Measurements from ENCODE around the gene THSD4. TPM values are rescaled to one million over a fixed set of nuclear protein-coding genes. Genes with fewer than 3 reads are reported as not detected.
A peak's percentile ranks its signal among the peaks of the same experiment; 100 is the strongest.

The THSD4 gene
- total and polyA plus RNA-seq, 2 donors (not counting 1 experiment from before 2014, with no cell fraction given) = 43.1 to 95.5 TPM

DNA sequence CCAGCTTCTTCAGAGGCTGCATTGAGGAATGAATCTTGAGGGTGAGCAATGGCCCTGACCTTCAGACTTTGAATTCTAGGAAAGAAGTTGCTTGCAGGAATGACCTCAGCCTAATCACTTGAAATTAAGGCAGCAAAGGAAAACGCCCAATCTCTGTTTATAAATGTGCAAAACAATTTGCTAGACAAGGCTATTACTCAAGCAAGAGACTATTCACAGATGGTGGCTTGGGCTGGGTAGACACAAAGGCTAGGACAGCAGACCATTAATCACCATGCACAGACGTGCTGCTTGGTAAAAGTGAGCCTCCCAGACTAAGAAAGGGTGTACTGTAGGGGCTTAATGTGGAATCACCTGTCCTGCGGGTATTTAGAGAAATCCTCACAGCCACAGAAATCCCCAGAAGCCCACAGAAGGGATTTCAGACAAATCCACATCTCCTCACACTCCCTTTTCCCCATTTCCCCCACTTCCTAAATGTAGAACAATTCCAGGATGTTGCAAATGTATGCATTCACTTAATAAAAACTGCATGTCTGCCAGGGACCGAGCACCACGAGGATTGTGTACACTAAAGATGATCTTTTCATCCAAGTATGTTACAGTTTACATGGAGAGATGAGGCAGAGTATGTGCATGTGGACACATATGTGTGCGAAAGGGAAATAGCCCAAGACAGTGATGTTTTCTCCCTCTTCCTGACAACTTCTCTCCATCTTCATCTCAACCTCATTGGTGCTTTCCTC lies 259.5 kb downstream of the THSD4 start:
- Histone ChIP-seq H3K27ac (ENCODE audit: insufficient read depth, low read length) (peak overlapping the region; percentile 48), H3K4me3 (replicated peaks in 1 of 4; ENCODE audit: control extremely low read depth in 1 of 4, insufficient read depth in 1 of 4, low read depth in 3 of 4, low read length in 4 of 4) (no peak overlapping the region), H3K27me3 (ENCODE audit: control insufficient read depth, insufficient read depth, low read length) (no peaks in the 10 kb centered on the region), H3K4me2 (ENCODE audit: extremely low read depth, insufficient read depth, low read length) (no peak overlapping the region), H3K9ac (ENCODE audit: insufficient read depth, low read length) (no peak overlapping the region), H4K20me1 (ENCODE audit: control insufficient read depth, extremely low read depth, insufficient read depth, low read length) (no peaks in the 10 kb centered on the region), H3K79me2 (ENCODE audit: control insufficient read depth, insufficient read depth, low read length) (no peaks in the 10 kb centered on the region), H3K9me3 (ENCODE audit: control insufficient read depth, insufficient read depth, low read depth, low read length) (no peaks in the 10 kb centered on the region), H2AFZ (ENCODE audit: low read length) (no peak overlapping the region), H3K36me3 (ENCODE audit: control insufficient read depth, insufficient read depth, low read length) (no peaks in the 10 kb centered on the region), H3K4me1 (ENCODE audit: control insufficient read depth, extremely low read depth, insufficient read depth, low read length) (peaks cover 24% of the 10 kb centered on the region)
- DNase-seq (ENCODE audit: low read depth in 2 of 2) = peak; percentile 87 to 90
- TF ChIP-seq CTCF (conservative IDR thresholded peaks at IDR 0.05 in 1 of 2, IDR thresholded peaks at IDR 0.05 in 1 of 2; ENCODE audit: low read depth in 1 of 2, low read length in 2 of 2) (no peak), EZH2 (IDR thresholded peaks at IDR 0.05; ENCODE audit: low read length, missing control alignments) (no peak)

DNA sequence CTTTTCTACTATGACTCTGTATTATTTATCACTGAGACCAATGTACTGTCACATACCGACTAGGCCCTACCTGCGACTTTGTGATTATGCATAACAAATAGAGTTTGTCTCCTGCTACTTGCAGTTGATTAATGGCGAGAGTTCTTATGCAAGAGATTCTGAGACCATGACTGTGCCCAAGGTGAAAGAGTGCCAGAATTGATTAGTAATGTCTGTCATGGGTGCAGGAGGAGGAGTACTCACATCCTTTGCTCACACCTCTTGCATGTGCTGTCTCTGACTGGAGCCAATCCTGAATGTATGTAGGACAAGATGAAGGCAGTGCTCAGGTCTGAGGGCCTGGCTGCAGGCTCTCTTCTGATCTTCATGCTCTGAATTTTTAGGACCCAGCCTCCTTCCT lies 260.7 kb downstream of the THSD4 start:
- Histone ChIP-seq H3K79me2 (ENCODE audit: control insufficient read depth, insufficient read depth, low read length) (no peaks in the 10 kb centered on the region), H3K36me3 (ENCODE audit: control insufficient read depth, insufficient read depth, low read length) (no peaks in the 10 kb centered on the region), H3K4me1 (ENCODE audit: control insufficient read depth, extremely low read depth, insufficient read depth, low read length) (peaks cover 26% of the 10 kb centered on the region), H3K4me3 (replicated peaks in 1 of 4; ENCODE audit: control extremely low read depth in 1 of 4, insufficient read depth in 1 of 4, low read depth in 3 of 4, low read length in 4 of 4) (no peak overlapping the region), H3K27me3 (ENCODE audit: control insufficient read depth, insufficient read depth, low read length) (no peaks in the 10 kb centered on the region), H4K20me1 (ENCODE audit: control insufficient read depth, extremely low read depth, insufficient read depth, low read length) (no peaks in the 10 kb centered on the region), H3K9me3 (ENCODE audit: control insufficient read depth, insufficient read depth, low read depth, low read length) (no peaks in the 10 kb centered on the region), H3K4me2 (ENCODE audit: extremely low read depth, insufficient read depth, low read length) (no peak overlapping the region), H3K27ac (ENCODE audit: insufficient read depth, low read length) (no peak overlapping the region), H2AFZ (ENCODE audit: low read length) (no peak overlapping the region), H3K9ac (ENCODE audit: insufficient read depth, low read length) (no peak overlapping the region)
- no peak for TF ChIP-seq EZH2 (IDR thresholded peaks at IDR 0.05; ENCODE audit: low read length, missing control alignments)
- TF ChIP-seq CTCF (conservative IDR thresholded peaks at IDR 0.05 in 1 of 2, IDR thresholded peaks at IDR 0.05 in 1 of 2; ENCODE audit: low read depth in 1 of 2, low read length in 2 of 2) = no peak
- peak in 1 of 2 donors; percentile 68 for DNase-seq (ENCODE audit: low read depth in 2 of 2)

GRCh38 chr15:71379893-71380292 lies 264.6 kb downstream of the THSD4 start:
- DNase-seq (ENCODE audit: low read depth in 2 of 2) = peak; percentile 40 to 50
- Histone ChIP-seq H3K4me1 (ENCODE audit: control insufficient read depth, extremely low read depth, insufficient read depth, low read length) (peaks cover 13% of the 10 kb centered on the region), H2AFZ (ENCODE audit: low read length) (no peak overlapping the region), H3K9ac (ENCODE audit: insufficient read depth, low read length) (no peak overlapping the region), H3K79me2 (ENCODE audit: control insufficient read depth, insufficient read depth, low read length) (no peaks in the 10 kb centered on the region), H3K27me3 (ENCODE audit: control insufficient read depth, insufficient read depth, low read length) (no peaks in the 10 kb centered on the region), H4K20me1 (ENCODE audit: control insufficient read depth, extremely low read depth, insufficient read depth, low read length) (no peaks in the 10 kb centered on the region), H3K36me3 (ENCODE audit: control insufficient read depth, insufficient read depth, low read length) (no peaks in the 10 kb centered on the region), H3K4me2 (ENCODE audit: extremely low read depth, insufficient read depth, low read length) (no peak overlapping the region), H3K4me3 (replicated peaks in 1 of 4; ENCODE audit: control extremely low read depth in 1 of 4, insufficient read depth in 1 of 4, low read depth in 3 of 4, low read length in 4 of 4) (no peak overlapping the region), H3K9me3 (ENCODE audit: control insufficient read depth, insufficient read depth, low read depth, low read length) (no peaks in the 10 kb centered on the region), H3K27ac (ENCODE audit: insufficient read depth, low read length) (no peak overlapping the region)
- no peak for TF ChIP-seq EZH2 (IDR thresholded peaks at IDR 0.05; ENCODE audit: low read length, missing control alignments)
- TF ChIP-seq CTCF (conservative IDR thresholded peaks at IDR 0.05 in 1 of 2, IDR thresholded peaks at IDR 0.05 in 1 of 2; ENCODE audit: low read depth in 1 of 2, low read length in 2 of 2) = no peak

Measured in fibroblast of lung (primary cell).